Measurements from ENCODE around the gene ANKRD53.
A peak's percentile ranks its signal among the peaks of the same experiment; 100 is the strongest.

- TF ChIP-seq CTCF (IDR thresholded peaks at IDR 0.05; ENCODE audit: insufficient read depth, low read length, poor library complexity, severe bottlenecking): peak; percentile 49
- TF ChIP-seq EZH2phosphoT487 (conservative IDR thresholded peaks at IDR 0.05; ENCODE audit: low read length): no peak
These were observed 16.9 kb downstream of the ANKRD53 start for GRCh38 chr2:70995426-70995729.
